C4-2B (cell line): ENCODE results near the gene TMEM200B.

Experiments used
- CTCF ChIP-seq: fragments of 450-650 bp; conservative IDR thresholded peaks from 2 replicates; pipeline ENCODE4 v1.5.1; 2017; ENCODE audit warnings: mild to moderate bottlenecking
- ZFX ChIP-seq: fragments of 450-650 bp; IDR thresholded peaks from 2 replicates; pipeline ENCODE4 v1.6.1; 2017

- TF ChIP-seq CTCF (no peak), ZFX (no peak)
These were observed 898 bp upstream of the TMEM200B start for GRCh38 chr1:29124366-29125236.
